ENCODE measurements around the gene SSH2.

SSH2 gene

GRCh38 chr17:29620271-29620670, 309.8 kb downstream of the SSH2 start:
- no peak for DNase-seq

DNA sequence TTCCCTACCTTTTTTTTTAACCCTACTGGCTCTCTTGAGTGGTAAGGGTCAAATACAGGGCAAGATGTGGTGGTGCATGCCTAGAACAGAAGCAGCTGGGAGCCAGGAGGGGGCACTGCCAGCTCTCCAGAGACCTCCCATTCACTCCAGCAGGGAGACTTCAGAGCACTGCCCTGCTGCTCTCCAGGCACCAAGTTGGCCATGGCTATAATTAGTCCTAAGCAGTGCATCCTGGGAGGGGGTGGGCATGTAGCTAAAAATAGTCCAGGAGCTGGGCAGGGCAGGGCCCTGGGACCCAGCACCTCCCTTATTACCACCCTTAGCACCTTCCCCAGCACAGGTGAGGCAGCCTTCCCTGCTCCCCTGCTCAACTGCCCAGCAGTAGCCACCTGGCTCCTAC, 310.8 kb downstream of the SSH2 start:
- no peak for DNase-seq

- no peak for DNase-seq
Observed at GRCh38 chr17:29618272-29619065, 311.6 kb downstream of the SSH2 start.

- DNase-seq, result no peak
Observed at GRCh38 chr17:29617481-29618271, 312.4 kb downstream of the SSH2 start.

GRCh38 chr17:29617125-29617480, 312.9 kb downstream of the SSH2 start:
- no peak for DNase-seq

GRCh38 chr17:29616300-29617048, 313.6 kb downstream of the SSH2 start:
- no peak for DNase-seq

DNA sequence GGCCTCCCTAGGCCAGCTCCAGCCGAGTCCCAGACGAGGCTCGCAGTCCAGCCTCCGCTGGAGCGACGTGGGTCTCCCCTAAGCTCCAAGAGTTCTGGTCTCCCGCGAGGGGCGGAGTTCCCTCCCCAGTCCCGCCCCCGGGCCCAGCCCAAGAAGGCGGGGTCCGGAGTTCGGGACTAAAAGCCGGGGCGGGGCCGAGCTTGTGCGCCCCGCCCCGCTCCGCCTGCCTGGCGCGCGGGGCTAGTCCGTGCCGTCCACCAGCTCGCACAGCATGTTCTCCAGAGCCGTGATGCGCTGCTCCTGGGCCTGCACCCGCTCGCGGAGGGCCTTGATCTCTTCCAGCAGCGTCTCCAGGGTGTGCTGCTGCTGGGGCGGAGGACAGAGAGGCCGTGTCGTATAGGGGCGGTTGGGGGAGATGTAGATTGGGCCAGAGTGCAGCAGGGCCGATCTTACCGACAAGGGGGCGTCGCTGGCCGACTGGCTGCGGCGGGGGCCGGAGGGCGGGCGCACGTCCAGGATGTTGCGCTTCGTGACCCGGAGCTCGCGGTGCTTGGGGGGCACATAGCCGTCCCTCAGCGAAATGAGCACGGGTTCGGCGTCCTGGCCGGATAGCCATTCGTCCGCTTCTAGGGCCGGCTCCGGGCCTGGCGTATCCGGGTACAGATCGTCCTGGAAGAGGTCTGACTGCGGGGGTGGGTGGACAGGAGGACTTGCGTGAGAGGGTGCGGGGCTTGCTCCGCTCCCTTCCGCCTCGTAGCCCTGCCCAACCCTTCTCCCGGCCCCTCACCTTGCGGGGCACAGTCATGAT, 314.3 kb downstream of the SSH2 start:
- DNase-seq, result no peak

DNA sequence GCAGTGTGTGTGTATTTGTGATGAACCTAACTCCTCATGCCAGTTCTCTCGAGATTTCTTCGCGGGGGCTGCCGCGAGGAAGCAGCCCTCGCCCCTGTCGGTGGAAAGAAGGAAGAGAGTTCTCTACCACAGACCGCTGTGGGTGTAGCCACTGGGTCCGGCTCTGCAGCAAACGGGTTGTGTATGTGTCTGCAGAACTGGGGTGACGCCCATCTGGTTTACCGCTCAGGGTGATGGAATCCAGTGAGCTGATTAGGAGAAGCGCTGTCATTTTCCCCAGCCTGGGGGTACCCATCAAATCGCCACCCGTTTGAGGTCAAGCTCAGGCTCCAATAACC, 315.0 kb downstream of the SSH2 start:
- DNase-seq, result no peak

DNA sequence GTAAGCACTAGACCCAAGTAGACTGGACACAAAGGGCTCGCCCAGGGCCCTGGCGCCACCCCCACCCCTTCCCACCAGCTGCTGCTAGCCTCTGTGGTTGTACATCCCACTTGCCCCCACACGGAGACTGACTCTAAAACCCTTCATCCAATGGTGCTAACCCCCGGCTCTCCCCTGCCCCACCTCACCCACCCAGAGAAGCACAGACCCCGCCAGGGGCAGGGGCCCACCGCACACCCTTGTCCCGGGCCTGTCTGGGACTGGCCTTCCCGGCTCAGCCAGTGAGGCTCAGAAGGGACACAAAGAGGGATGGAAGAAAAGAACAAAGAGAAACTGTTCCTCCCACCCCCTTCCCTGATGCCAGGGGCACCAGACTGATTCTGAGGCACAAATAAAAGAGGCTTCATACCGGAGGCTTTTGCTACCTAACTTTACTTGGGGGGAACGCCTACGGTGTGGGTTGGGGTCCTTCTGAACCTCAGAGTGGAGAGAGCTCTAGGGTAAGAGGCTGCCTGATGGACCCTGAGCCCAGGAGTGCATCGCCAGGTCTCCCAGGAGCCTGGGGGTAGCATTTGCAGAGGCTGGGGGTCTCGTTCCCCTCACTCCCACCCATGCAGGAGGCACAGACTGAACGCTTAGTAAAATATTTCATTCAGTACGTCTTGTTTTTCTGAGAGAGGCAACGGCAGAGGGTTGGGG, 315.5 kb downstream of the SSH2 start:
- DNase-seq, result no peak

- no peak for DNase-seq
Observed at GRCh38 chr17:29613856-29614255, 316.2 kb downstream of the SSH2 start.

GRCh38 chr17:29613352-29613837, 316.6 kb downstream of the SSH2 start:
- no peak for DNase-seq

GRCh38 chr17:29612404-29613280, 317.4 kb downstream of the SSH2 start:
- DNase-seq, result no peak

DNA sequence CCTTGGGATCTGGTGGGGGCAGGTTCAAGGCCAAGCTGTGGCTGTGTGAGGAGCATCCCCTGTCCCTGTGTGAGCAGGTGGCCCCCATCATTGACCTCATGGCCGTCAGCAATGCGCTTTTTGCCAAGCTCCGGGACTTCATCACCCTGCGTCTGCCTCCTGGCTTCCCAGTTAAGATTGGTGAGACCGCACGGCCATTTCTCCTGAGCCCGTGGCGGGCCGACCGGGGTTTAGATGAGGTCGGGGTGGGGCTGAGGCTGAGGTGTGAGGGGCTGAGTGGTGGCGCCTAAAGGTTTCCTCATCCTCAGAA, 318.0 kb downstream of the SSH2 start:
- no peak for DNase-seq

DNA sequence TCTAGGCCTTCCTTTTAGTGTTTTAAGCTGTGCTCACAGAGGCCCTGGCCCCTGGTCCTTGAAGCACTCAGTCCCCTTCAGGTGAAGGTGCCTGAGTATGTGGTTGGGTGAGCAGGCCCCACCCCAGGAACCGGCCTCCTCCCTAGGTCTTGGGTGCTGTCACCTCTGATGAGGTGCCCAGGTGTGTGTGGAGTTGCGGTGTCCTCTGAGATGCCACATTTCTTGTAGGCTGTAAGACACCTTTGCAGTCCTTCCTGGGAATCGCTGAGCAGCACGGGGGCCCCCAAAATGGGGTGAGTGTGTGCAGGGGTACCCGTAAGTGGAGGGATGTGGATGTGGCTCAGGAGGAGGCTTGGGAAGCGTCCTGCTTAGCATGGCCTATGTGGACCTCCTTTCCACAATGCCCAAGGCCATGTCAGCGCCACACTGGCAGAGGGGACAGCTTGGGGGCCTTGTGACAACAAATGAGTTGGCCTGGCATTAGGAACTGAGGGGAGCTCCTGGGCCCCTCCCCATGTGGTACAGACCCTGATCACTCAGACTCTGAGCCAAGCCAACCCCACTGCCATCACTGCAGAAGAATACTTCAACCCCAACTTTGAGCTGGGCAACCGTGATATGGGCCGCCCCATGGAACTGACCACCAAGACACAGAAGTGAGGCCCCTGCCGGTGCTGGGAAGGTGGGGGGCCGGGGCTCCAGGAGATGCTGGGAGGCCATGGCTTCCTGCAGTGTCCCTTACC, 318.5 kb downstream of the SSH2 start:
- no peak for DNase-seq

GRCh38 chr17:29610395-29610794, 319.6 kb downstream of the SSH2 start:
- DNase-seq, result no peak

DNA sequence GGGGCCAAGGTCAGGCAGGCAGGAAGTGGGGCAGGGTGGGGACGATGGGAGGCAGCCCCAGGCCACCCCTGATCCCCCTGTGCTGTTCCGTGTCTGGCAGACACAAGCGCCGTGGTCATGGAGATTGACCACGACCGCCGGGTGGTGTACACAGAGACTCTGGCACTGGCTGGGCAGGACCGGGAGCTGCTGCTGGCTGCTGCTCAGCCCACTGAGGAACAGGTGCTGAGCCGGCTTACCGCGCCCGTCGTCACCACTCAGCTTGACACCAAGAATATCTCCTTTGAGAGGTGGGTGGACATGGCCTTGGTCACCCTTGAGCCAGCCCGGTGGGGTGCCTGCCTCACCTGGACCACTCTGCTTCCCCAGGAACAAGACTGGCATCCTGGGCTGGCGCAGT, 321.0 kb downstream of the SSH2 start:
- DNase-seq, result no peak

DNA sequence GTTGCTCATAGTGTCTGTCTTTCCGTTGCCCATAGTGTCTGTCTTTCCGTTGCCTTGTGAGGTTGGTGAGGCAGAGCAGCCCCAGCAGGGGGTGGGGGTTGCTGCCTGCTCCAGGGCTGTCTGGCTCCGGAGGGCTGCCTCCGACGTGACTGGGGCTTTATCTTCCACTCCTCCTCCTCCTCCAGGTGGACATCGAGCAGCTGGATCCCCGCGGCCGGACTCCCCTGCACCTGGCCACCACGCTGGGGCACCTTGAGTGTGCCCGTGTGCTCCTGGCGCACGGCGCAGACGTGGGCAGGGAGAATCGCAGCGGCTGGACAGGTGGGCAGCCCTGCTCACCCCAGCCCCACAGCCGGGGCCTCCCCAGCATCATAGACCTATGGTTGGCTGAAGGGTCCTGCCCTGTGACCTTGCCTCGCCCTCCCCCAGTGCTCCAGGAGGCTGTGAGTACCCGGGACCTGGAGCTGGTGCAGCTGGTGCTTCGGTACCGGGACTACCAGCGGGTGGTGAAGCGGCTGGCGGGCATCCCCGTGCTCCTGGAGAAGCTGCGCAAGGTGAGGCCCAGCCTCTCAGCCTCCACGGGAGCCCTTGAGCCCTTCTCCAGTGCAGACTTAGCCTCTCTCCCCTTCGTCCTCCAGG, 322.4 kb downstream of the SSH2 start:
- DNase-seq, result no peak

DNA sequence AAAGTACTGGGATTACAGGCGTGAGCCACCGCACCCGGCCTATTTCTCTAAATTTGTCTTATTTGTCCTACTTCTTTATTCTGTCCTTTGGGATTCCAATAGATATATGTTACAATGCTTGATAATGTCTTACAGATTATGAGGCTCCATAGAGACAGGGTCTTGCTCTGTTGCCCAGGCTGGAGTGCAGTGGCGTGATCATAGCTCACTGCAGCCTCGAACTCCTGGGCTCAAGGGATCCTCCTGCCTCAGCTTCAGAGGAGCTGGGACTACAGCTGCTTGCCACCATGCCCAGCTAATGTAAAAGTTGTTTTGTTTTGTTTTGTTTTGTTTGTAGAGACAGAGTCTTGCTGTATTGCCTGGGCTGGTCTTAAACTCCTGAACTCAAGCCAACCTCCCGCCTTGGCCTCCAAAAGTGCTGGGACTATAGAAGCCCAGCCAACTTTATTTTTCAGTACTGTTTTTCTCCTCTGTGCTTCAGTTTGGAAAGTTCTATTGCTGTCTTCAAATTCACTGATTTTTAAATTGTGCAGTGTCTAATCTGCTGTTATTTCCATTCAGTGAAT, 326.8 kb downstream of the SSH2 start:
- no peak for DNase-seq

DNA sequence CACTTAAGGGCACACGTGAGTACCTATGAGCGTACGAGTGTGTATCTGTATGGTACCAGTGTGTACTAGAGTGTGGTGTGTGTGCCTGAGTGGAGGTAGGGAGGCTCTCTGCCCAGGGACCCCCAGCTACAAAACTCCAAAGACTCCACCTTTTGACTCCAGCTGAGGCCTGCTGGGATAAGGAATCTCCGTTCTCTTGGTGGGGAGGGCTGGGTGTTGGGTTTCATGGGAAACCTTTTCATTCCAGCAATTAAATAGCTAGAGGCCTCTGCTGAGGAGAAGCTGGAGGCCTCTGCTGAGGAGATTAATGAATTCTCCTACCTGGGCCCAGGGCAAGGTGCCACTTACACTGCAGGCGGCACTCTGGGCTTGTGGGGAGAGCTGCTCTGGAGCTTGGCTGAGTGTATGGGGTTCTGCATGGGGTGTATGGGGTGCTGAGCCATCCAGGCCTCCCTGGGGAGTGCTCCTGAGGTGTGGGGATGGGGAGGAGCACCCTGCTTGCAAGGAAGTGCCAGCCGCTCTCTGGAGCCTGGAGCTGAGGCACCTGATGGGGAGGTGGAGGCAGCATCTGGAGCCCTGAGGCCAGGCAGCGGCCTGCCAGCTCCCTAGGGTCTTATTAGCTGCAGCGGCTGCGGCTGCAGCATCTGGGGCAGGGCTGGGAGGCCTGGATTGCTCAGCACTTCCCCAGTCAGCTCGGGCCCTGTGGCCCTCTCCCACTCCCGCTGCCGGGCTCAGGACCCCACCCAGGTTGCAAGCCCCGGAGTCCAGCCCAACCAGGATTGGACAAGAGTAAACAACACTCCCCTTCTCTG, 332.5 kb downstream of the SSH2 start:
- DNase-seq, result no peak
